GM19438 (cell line): ENCODE results near the gene FAAP100.
"Not testable (repeated sequence)": the region's sequence is repeated elsewhere in the genome, so short reads cannot be mapped to it uniquely, and the experiment has no call there.

Experiments used
- ATAC-seq: cut with Tn5 transposase; IDR thresholded peaks from one replicate; pipeline ENCODE4 v1.9.1; 2021; ENCODE audit warnings: low read depth; ENCODE audit not compliant: unreplicated experiment

FAAP100 gene

GRCh38 chr17:81539961-81540675 lies 12.0 kb downstream of the FAAP100 start:
- ATAC-seq = no peak

GRCh38 chr17:81539571-81539900 lies 12.6 kb downstream of the FAAP100 start:
- no peak for ATAC-seq

- ATAC-seq = no peak
Observed at GRCh38 chr17:81538651-81539570, 13.2 kb downstream of the FAAP100 start.

- ATAC-seq = no peak
Observed at GRCh38 chr17:81537856-81538555, 14.1 kb downstream of the FAAP100 start.

- no peak for ATAC-seq
Observed at GRCh38 chr17:81537343-81537855, 14.8 kb downstream of the FAAP100 start.

GRCh38 chr17:81536299-81537290 lies 15.6 kb downstream of the FAAP100 start:
- ATAC-seq = no peak

GRCh38 chr17:81535480-81536298 lies 16.5 kb downstream of the FAAP100 start:
- ATAC-seq = no peak

- no peak for ATAC-seq
Observed at GRCh38 chr17:81535007-81535328, 17.2 kb downstream of the FAAP100 start.

GRCh38 chr17:81534157-81535006 lies 17.8 kb downstream of the FAAP100 start:
- ATAC-seq = no peak

- no peak for ATAC-seq
Observed at GRCh38 chr17:81533339-81534141, 18.6 kb downstream of the FAAP100 start.

- ATAC-seq = no peak
Observed at GRCh38 chr17:81532490-81533287, 19.5 kb downstream of the FAAP100 start.

GRCh38 chr17:81531998-81532404 lies 20.2 kb downstream of the FAAP100 start:
- ATAC-seq = not testable (repeated sequence)

GRCh38 chr17:81531013-81531412 lies 21.1 kb downstream of the FAAP100 start:
- ATAC-seq = not testable (repeated sequence)

- ATAC-seq = no peak
Observed at GRCh38 chr17:81529437-81529803, 22.7 kb downstream of the FAAP100 start.

GRCh38 chr17:81528651-81529436 lies 23.3 kb downstream of the FAAP100 start:
- no peak for ATAC-seq

- ATAC-seq = no peak
Observed at GRCh38 chr17:81528384-81528650, 23.8 kb downstream of the FAAP100 start.
